Measurements from ENCODE around the gene USP9X.
"Not testable (repeated sequence)": the region's sequence is repeated elsewhere in the genome, so short reads cannot be mapped to it uniquely, and the experiment has no call there.

USP9X gene

GRCh38 chrX:41097326-41097725, 12.1 kb downstream of the USP9X start:
- no peak overlapping the region for H3K4me3 Mint-ChIP-seq
- peaks cover 18% of the 10 kb centered on the region for H3K4me1 Mint-ChIP-seq (ENCODE audit: low read depth)
- H3K36me3 Mint-ChIP-seq (ENCODE audit: low read depth) = peaks cover 1% of the 10 kb centered on the region
- no peak overlapping the region for H3K27ac Mint-ChIP-seq
- no peaks in the 10 kb centered on the region for H3K27me3 Mint-ChIP-seq (ENCODE audit: low read depth)
- H3K9me3 Mint-ChIP-seq = no peaks in the 10 kb centered on the region

DNA sequence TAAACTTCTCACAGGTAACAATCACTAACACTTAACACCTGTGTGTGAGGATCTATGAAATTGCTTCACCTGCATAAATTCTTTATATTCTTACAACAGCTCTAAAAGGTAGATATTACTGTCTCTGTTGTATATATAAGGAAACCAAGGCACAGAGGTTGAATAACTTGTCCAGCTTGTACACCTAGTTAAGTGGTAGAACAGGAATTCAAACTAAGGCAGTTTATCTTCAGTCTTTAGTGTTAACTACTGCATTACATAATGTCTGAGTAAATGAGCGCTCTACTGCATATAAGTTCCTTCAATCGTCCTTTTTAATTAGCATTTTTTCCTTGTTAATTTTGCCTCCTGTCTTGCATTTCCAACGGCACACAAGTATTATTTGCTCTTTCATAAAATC, 15.0 kb downstream of the USP9X start:
- H3K27me3 Mint-ChIP-seq (ENCODE audit: low read depth) = no peaks in the 10 kb centered on the region
- H3K36me3 Mint-ChIP-seq (ENCODE audit: low read depth) = no peaks in the 10 kb centered on the region
- H3K4me3 Mint-ChIP-seq = no peak overlapping the region
- H3K27ac Mint-ChIP-seq = no peak overlapping the region
- no peaks in the 10 kb centered on the region for H3K9me3 Mint-ChIP-seq
- H3K4me1 Mint-ChIP-seq (ENCODE audit: low read depth) = peaks cover 17% of the 10 kb centered on the region

- no peak overlapping the region for H3K27ac Mint-ChIP-seq
- no peaks in the 10 kb centered on the region for H3K27me3 Mint-ChIP-seq (ENCODE audit: low read depth)
- no peaks in the 10 kb centered on the region for H3K9me3 Mint-ChIP-seq
- no peak overlapping the region for H3K4me3 Mint-ChIP-seq
- no peaks in the 10 kb centered on the region for H3K36me3 Mint-ChIP-seq (ENCODE audit: low read depth)
- H3K4me1 Mint-ChIP-seq (ENCODE audit: low read depth) = peaks cover 13% of the 10 kb centered on the region
Measured at GRCh38 chrX:41100819-41101218, 15.6 kb downstream of the USP9X start.

- Mint-ChIP-seq H3K27ac (no peak overlapping the region), H3K4me3 (no peak overlapping the region), H3K4me1 (ENCODE audit: low read depth) (peaks cover 29% of the 10 kb centered on the region), H3K36me3 (ENCODE audit: low read depth) (peaks cover 4% of the 10 kb centered on the region), H3K9me3 (no peaks in the 10 kb centered on the region), H3K27me3 (ENCODE audit: low read depth) (no peaks in the 10 kb centered on the region)
Measured at GRCh38 chrX:41105005-41105404, 19.8 kb downstream of the USP9X start.

GRCh38 chrX:41106257-41106656, 21.0 kb downstream of the USP9X start:
- not testable (repeated sequence) for H3K4me3 Mint-ChIP-seq; H3K9me3 Mint-ChIP-seq; H3K27ac Mint-ChIP-seq; H3K36me3 Mint-ChIP-seq (ENCODE audit: low read depth); H3K27me3 Mint-ChIP-seq (ENCODE audit: low read depth)
- H3K4me1 Mint-ChIP-seq (ENCODE audit: low read depth) = peaks cover 36% of the 10 kb centered on the region

DNA sequence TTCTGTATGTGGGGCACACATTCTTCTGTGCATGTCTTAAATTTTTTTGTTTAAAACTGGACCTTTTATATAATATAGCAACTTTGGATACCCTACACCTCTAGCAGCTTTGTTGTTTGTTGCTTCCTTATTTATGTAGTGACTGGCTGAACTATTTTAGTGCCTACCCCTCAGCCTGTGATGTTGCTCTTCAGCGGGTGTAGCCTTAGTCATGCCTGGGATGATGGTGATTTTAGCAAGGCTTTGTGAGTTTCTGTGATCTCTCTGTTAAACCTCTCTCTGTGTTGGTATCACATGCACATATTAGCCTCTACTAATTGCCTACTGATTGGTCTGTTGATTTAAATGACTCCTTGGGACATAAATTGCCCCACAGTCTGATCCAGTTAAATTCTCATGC, 22.8 kb downstream of the USP9X start:
- Mint-ChIP-seq H3K36me3 (ENCODE audit: low read depth) (peaks cover 4% of the 10 kb centered on the region), H3K27ac (no peak overlapping the region), H3K9me3 (no peaks in the 10 kb centered on the region), H3K4me3 (no peak overlapping the region), H3K4me1 (ENCODE audit: low read depth) (peaks cover 39% of the 10 kb centered on the region), H3K27me3 (ENCODE audit: low read depth) (no peaks in the 10 kb centered on the region)

GRCh38 chrX:41108463-41109205, 23.4 kb downstream of the USP9X start:
- no peak overlapping the region for H3K4me3 Mint-ChIP-seq
- H3K4me1 Mint-ChIP-seq (ENCODE audit: low read depth) = peaks cover 39% of the 10 kb centered on the region
- H3K36me3 Mint-ChIP-seq (ENCODE audit: low read depth) = peaks cover 4% of the 10 kb centered on the region
- H3K27me3 Mint-ChIP-seq (ENCODE audit: low read depth) = no peaks in the 10 kb centered on the region
- no peaks in the 10 kb centered on the region for H3K9me3 Mint-ChIP-seq
- H3K27ac Mint-ChIP-seq = no peak overlapping the region

- H3K27me3 Mint-ChIP-seq (ENCODE audit: low read depth) = no peaks in the 10 kb centered on the region
- H3K4me3 Mint-ChIP-seq = no peak overlapping the region
- no peaks in the 10 kb centered on the region for H3K9me3 Mint-ChIP-seq
- no peak overlapping the region for H3K27ac Mint-ChIP-seq
- H3K4me1 Mint-ChIP-seq (ENCODE audit: low read depth) = peaks cover 45% of the 10 kb centered on the region
- peaks cover 4% of the 10 kb centered on the region for H3K36me3 Mint-ChIP-seq (ENCODE audit: low read depth)
Measured at GRCh38 chrX:41110801-41111625, 25.8 kb downstream of the USP9X start.

GRCh38 chrX:41115104-41115425, 29.8 kb downstream of the USP9X start:
- not testable (repeated sequence) for H3K9me3 Mint-ChIP-seq; H3K27ac Mint-ChIP-seq; H3K36me3 Mint-ChIP-seq (ENCODE audit: low read depth); H3K27me3 Mint-ChIP-seq (ENCODE audit: low read depth); H3K4me3 Mint-ChIP-seq
- peaks cover 49% of the 10 kb centered on the region for H3K4me1 Mint-ChIP-seq (ENCODE audit: low read depth)

- H3K4me3 Mint-ChIP-seq = peak overlapping the region; percentile 61
- no peaks in the 10 kb centered on the region for H3K36me3 Mint-ChIP-seq (ENCODE audit: low read depth)
- peaks cover 50% of the 10 kb centered on the region for H3K4me1 Mint-ChIP-seq (ENCODE audit: low read depth)
- H3K27ac Mint-ChIP-seq = peak overlapping the region; percentile 84
- no peaks in the 10 kb centered on the region for H3K27me3 Mint-ChIP-seq (ENCODE audit: low read depth)
- no peaks in the 10 kb centered on the region for H3K9me3 Mint-ChIP-seq
Measured at GRCh38 chrX:41116948-41117347, 31.7 kb downstream of the USP9X start.

DNA sequence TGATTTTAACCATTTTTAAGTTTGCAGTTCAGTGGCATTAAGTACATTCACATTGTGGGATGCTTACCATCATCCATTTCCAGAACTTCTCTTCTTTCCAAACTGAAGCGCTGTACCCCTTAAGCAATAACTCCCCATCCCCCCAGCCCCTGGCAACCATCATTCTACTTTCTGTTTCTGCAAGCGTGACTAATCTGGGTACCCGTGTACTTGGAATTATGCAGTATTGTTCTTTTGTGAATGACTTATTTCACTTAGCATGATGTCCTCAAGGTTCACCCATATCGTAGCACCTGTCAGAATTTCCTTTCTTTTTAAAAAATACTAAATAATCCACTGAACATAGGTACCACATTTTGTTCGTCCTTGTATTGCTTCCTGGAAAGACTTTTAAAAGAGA, 32.9 kb downstream of the USP9X start:
- H3K27ac Mint-ChIP-seq = peak overlapping the region; percentile 62
- no peaks in the 10 kb centered on the region for H3K27me3 Mint-ChIP-seq (ENCODE audit: low read depth)
- H3K4me3 Mint-ChIP-seq = no peak overlapping the region
- no peaks in the 10 kb centered on the region for H3K9me3 Mint-ChIP-seq
- peaks cover 55% of the 10 kb centered on the region for H3K4me1 Mint-ChIP-seq (ENCODE audit: low read depth)
- H3K36me3 Mint-ChIP-seq (ENCODE audit: low read depth) = no peaks in the 10 kb centered on the region

GRCh38 chrX:41119803-41120202, 34.6 kb downstream of the USP9X start:
- no peak overlapping the region for H3K27ac Mint-ChIP-seq
- no peaks in the 10 kb centered on the region for H3K9me3 Mint-ChIP-seq
- no peak overlapping the region for H3K4me3 Mint-ChIP-seq
- H3K4me1 Mint-ChIP-seq (ENCODE audit: low read depth) = peaks cover 53% of the 10 kb centered on the region
- no peaks in the 10 kb centered on the region for H3K36me3 Mint-ChIP-seq (ENCODE audit: low read depth)
- no peaks in the 10 kb centered on the region for H3K27me3 Mint-ChIP-seq (ENCODE audit: low read depth)

GRCh38 chrX:41121766-41122165, 36.5 kb downstream of the USP9X start:
- Mint-ChIP-seq H3K4me1 (ENCODE audit: low read depth) (peaks cover 41% of the 10 kb centered on the region), H3K36me3 (ENCODE audit: low read depth) (peaks cover 2% of the 10 kb centered on the region), H3K4me3 (no peak overlapping the region), H3K9me3 (no peaks in the 10 kb centered on the region), H3K27ac (no peak overlapping the region), H3K27me3 (ENCODE audit: low read depth) (no peaks in the 10 kb centered on the region)

DNA sequence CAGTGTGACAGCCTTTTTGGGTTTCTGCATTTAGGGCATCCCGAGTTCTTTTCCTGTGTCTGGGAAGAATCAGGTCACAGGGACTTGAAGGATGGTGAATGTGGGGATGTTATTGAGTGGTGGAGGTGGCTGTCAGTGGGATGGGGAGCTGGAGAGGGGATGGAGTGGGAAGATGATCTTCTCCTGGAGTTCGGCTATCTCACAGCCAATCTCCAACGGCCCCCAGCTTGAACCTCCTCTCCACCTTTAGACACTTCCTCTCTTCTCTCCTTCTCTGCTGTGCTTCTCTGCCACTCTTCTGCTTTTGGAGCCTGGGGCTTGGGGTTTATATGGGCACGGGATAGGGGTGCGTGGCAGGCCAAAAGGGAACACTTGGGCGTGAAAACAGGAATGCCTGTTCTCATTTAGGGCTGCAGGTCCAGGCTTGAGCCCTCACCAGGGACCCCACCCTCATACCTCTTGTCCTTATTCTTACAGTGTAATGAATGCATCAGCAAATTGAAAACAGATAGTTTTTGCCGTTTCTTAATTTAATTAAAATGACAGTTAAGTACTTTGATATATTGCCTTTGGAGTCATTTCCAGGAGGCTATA, 37.5 kb downstream of the USP9X start:
- H3K4me3 Mint-ChIP-seq = no peak overlapping the region
- no peak overlapping the region for H3K27ac Mint-ChIP-seq

More for the DNA sequence above, 37.5 kb downstream of the USP9X start:
- Mint-ChIP-seq H3K9me3 (no peaks in the 10 kb centered on the region), H3K36me3 (ENCODE audit: low read depth) (peaks cover 2% of the 10 kb centered on the region), H3K27me3 (ENCODE audit: low read depth) (no peaks in the 10 kb centered on the region), H3K4me1 (ENCODE audit: low read depth) (peaks cover 35% of the 10 kb centered on the region)
